HepG2 (cell line): ENCODE data around the gene GRAMD1A. TPM values are rescaled to one million over a fixed set of nuclear protein-coding genes. Genes with fewer than 3 reads are reported as not detected.

Source experiments
- ASH2L ChIP-seq: fragments of 300-600, 200-600 bp; sonication (generic); IDR thresholded peaks from 2 replicates; pipeline ENCODE4 v1.7.0; 2017; ENCODE audit warnings: low read depth, mild to moderate bottlenecking, moderate library complexity, mixed read lengths, low read length; ENCODE audit not compliant: insufficient read length
- CBFB ChIP-seq: sonication (generic); formaldehyde crosslinking; IDR thresholded peaks from 2 replicates; pipeline ENCODE4 v1.4.0; 2020; ENCODE audit warnings: missing genetic modification reagents
- CSRNP1 ChIP-seq: sonication (generic); formaldehyde crosslinking; IDR thresholded peaks from 2 replicates; pipeline ENCODE4 v1.8.1; 2023; ENCODE audit warnings: mild to moderate bottlenecking, missing genetic modification reagents
- ELF3 ChIP-seq: IDR thresholded peaks from 2 replicates; pipeline ENCODE4 v1.6.1; 2016; ENCODE audit warnings: missing genetic modification reagents, missing compliant biosample characterization
- HNRNPLL ChIP-seq: fragments of 200-400 bp; formaldehyde crosslinking; IDR thresholded peaks from 2 replicates; pipeline ENCODE4 v1.6.1; 2017; ENCODE audit warnings: mild to moderate bottlenecking, low read depth, low read length; ENCODE audit not compliant: poor library complexity, severe bottlenecking
- IKZF1 ChIP-seq: fragments of 450-650 bp; IDR thresholded peaks from 2 replicates; pipeline ENCODE4 v1.7.1; 2016
- NCOA2 ChIP-seq: sonication (generic); formaldehyde crosslinking; IDR thresholded peaks from 2 replicates; pipeline ENCODE4 v1.8.0; 2022; ENCODE audit warnings: inconsistent platforms
- NFKB2 ChIP-seq: sonication (generic); formaldehyde crosslinking; IDR thresholded peaks from 2 replicates; pipeline ENCODE4 v1.4.0; 2020; ENCODE audit warnings: missing genetic modification reagents, borderline replicate concordance
- PHB2 ChIP-seq: fragments of 450-650 bp; IDR thresholded peaks from 2 replicates; pipeline ENCODE4 v1.6.1; 2018; ENCODE audit not compliant: partially characterized antibody
- SP4 ChIP-seq: sonication (generic); formaldehyde crosslinking; IDR thresholded peaks from 2 replicates; pipeline ENCODE4 v1.8.1; 2023; ENCODE audit warnings: mild to moderate bottlenecking, missing genetic modification reagents
- YY1 ChIP-seq: IDR thresholded peaks from 2 replicates; pipeline ENCODE4 v1.6.1; 2011; ENCODE audit warnings: low read length, low read depth, moderate library complexity, mild to moderate bottlenecking; ENCODE audit not compliant: insufficient read depth, insufficient replicate concordance
- ZEB1 ChIP-seq: IDR thresholded peaks from 2 replicates; pipeline ENCODE4 v1.6.1; 2012; ENCODE audit warnings: mild to moderate bottlenecking, low read depth, inconsistent platforms; ENCODE audit not compliant: insufficient replicate concordance
- ZNF530 ChIP-seq: sonication (generic); formaldehyde crosslinking; IDR thresholded peaks from 2 replicates; pipeline ENCODE4 v1.5.0; 2020; ENCODE audit warnings: low read depth, mild to moderate bottlenecking, missing genetic modification reagents
- polyA plus RNA-seq, 8 experiments: library from polyadenylated mRNA; depleted of rRNA in 3 of 8; stranded (reverse) in 7 of 8; unstranded in 1 of 8; fragments of >200 nt; fragmentation: Illumina TruSeq in 4 of 8; extraction: Trizol in 4 of 8; gene quantifications; 2 replicates each; pipeline versions ENCODE4 v1.2.1 to v1.2.3, GENCODE V29; 2011 to 2016; ENCODE audit warnings: low read depth in 4 of 8, missing spikeins in 1 of 8, mixed read lengths in 1 of 8; ENCODE audit not compliant: insufficient read depth in 1 of 8
- total RNA-seq, 5 experiments: library from RNA; depleted of rRNA; stranded (reverse); fragments of >200 nt; fragmentation: Illumina TruSeq; extraction: Trizol; gene quantifications; 2 replicates each; pipeline ENCODE4 v1.2.3, GENCODE V29; 2016; ENCODE audit warnings: low read depth in 1 of 5
- TF ChIP-seq, protein P1 (sequence below): sonication (generic); formaldehyde crosslinking; IDR thresholded peaks from 2 replicates; pipeline ENCODE4 v1.4.0; 2020; ENCODE audit warnings: missing genetic modification reagents
- TF ChIP-seq, protein P2 (sequence below): IDR thresholded peaks from 2 replicates; pipeline ENCODE4 v1.4.0; 2020; ENCODE audit warnings: mild to moderate bottlenecking, missing genetic modification reagents
- TF ChIP-seq, protein P3 (sequence below): sonication (generic); formaldehyde crosslinking; IDR thresholded peaks from 2 replicates; pipeline ENCODE4 v1.8.1; 2023; ENCODE audit warnings: mild to moderate bottlenecking, missing genetic modification reagents
- TF ChIP-seq, protein P4 (sequence below): sonication (generic); formaldehyde crosslinking; IDR thresholded peaks from 2 replicates; pipeline ENCODE4 v1.8.0; 2022; ENCODE audit warnings: mild to moderate bottlenecking, missing genetic modification reagents, moderate library complexity
- TF ChIP-seq, protein P5 (sequence below): sonication (generic); formaldehyde crosslinking; IDR thresholded peaks from 2 replicates; pipeline ENCODE4 v1.5.0; 2020; ENCODE audit warnings: missing genetic modification reagents

The GRAMD1A gene
- total and polyA plus RNA-seq, 2 of the 13 experiments (the other 11 are each of a cell fraction or from before 2014, with no cell fraction given) = 14.7 to 181 TPM

DNA sequence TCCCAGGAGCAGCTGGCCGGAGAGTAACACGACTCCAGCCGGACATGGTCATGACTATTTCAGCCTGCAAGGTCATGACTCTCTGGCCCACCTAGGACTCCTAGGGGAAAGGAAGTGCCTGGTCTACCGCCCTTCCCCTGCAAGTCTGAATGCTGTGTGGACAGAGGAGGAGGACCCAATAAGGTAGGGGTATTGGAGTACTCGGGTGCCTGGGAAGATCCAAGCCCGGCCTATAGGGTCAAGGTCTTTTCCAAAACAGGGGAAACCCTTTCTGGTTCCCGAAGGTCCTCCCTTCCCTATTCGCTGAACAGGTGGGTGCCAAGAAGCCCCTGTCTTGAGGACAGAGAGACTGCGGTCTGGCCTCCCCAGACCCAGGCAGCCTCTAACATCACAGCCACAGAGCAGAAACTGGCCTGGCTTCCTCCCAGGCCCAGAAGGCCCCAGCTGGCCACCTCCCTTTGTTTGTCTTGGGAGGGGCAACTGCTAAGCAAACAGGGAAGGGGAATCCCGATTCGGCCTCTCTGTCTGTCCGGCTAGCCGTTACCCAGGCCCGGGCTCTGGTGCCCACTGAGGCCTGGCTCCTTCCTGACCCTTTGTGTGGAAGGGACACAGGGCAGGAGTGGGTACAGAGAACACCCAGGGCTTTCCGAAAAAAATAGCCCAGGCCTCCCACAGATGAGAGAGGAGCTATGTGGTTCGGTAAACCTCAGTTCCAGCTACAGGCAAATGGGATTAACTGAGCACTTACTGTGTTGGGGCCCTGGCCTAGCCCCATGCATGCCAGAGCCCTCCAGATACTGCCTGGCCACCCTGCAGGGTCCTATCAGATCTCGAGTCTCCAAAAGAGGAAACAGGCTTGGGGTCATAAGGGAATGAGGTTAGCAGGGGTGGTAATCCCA lies 5.2 kb upstream of the GRAMD1A start (continued):
- TF ChIP-seq, protein P1, sequence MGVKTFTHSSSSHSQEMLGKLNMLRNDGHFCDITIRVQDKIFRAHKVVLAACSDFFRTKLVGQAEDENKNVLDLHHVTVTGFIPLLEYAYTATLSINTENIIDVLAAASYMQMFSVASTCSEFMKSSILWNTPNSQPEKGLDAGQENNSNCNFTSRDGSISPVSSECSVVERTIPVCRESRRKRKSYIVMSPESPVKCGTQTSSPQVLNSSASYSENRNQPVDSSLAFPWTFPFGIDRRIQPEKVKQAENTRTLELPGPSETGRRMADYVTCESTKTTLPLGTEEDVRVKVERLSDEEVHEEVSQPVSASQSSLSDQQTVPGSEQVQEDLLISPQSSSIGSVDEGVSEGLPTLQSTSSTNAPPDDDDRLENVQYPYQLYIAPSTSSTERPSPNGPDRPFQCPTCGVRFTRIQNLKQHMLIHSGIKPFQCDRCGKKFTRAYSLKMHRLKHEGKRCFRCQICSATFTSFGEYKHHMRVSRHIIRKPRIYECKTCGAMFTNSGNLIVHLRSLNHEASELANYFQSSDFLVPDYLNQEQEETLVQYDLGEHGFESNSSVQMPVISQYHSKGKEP (CRISPR knock-in tag) = no peak
- TF ChIP-seq HNRNPLL (no peak), CSRNP1 (CRISPR knock-in tag) (peak; percentile 84), ELF3 (peak; percentile 94), CBFB (CRISPR knock-in tag) (peak; percentile 86), ASH2L (peak; percentile 50), SP4 (CRISPR knock-in tag) (0 out of 2 replicates have a peak, but pooled peaks have one; percentile 57), NFKB2 (CRISPR knock-in tag) (peak; percentile 59; the same call in 1 of the 2 replicates), ZEB1 (no peak), IKZF1 (no peak), PHB2 (no peak), NCOA2 (CRISPR knock-in tag) (peak; percentile 83), YY1 (peak; percentile 10), ZNF530 (CRISPR knock-in tag) (no peak)
- TF ChIP-seq, protein P2, sequence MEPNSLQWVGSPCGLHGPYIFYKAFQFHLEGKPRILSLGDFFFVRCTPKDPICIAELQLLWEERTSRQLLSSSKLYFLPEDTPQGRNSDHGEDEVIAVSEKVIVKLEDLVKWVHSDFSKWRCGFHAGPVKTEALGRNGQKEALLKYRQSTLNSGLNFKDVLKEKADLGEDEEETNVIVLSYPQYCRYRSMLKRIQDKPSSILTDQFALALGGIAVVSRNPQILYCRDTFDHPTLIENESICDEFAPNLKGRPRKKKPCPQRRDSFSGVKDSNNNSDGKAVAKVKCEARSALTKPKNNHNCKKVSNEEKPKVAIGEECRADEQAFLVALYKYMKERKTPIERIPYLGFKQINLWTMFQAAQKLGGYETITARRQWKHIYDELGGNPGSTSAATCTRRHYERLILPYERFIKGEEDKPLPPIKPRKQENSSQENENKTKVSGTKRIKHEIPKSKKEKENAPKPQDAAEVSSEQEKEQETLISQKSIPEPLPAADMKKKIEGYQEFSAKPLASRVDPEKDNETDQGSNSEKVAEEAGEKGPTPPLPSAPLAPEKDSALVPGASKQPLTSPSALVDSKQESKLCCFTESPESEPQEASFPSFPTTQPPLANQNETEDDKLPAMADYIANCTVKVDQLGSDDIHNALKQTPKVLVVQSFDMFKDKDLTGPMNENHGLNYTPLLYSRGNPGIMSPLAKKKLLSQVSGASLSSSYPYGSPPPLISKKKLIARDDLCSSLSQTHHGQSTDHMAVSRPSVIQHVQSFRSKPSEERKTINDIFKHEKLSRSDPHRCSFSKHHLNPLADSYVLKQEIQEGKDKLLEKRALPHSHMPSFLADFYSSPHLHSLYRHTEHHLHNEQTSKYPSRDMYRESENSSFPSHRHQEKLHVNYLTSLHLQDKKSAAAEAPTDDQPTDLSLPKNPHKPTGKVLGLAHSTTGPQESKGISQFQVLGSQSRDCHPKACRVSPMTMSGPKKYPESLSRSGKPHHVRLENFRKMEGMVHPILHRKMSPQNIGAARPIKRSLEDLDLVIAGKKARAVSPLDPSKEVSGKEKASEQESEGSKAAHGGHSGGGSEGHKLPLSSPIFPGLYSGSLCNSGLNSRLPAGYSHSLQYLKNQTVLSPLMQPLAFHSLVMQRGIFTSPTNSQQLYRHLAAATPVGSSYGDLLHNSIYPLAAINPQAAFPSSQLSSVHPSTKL (CRISPR knock-in tag) = peak; percentile 88
- TF ChIP-seq, protein P3, sequence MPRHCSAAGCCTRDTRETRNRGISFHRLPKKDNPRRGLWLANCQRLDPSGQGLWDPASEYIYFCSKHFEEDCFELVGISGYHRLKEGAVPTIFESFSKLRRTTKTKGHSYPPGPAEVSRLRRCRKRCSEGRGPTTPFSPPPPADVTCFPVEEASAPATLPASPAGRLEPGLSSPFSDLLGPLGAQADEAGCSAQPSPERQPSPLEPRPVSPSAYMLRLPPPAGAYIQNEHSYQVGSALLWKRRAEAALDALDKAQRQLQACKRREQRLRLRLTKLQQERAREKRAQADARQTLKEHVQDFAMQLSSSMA (CRISPR knock-in tag) = no peak
- TF ChIP-seq, protein P4, sequence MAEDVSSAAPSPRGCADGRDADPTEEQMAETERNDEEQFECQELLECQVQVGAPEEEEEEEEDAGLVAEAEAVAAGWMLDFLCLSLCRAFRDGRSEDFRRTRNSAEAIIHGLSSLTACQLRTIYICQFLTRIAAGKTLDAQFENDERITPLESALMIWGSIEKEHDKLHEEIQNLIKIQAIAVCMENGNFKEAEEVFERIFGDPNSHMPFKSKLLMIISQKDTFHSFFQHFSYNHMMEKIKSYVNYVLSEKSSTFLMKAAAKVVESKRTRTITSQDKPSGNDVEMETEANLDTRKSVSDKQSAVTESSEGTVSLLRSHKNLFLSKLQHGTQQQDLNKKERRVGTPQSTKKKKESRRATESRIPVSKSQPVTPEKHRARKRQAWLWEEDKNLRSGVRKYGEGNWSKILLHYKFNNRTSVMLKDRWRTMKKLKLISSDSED = no peak
- TF ChIP-seq, protein P5, sequence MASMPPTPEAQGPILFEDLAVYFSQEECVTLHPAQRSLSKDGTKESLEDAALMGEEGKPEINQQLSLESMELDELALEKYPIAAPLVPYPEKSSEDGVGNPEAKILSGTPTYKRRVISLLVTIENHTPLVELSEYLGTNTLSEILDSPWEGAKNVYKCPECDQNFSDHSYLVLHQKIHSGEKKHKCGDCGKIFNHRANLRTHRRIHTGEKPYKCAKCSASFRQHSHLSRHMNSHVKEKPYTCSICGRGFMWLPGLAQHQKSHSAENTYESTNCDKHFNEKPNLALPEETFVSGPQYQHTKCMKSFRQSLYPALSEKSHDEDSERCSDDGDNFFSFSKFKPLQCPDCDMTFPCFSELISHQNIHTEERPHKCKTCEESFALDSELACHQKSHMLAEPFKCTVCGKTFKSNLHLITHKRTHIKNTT = no peak
